Activated T-cell treated with anti-CD3 and anti-CD28 coated beads, Interleukin-2, amount 50 U/mL, for 48 hours (primary cell): ENCODE data around the gene RMDN3.

Experiments used
- DNase-seq, 2 experiments: peaks; one replicate each; pipeline ENCODE4 v3.0.0-alpha.2; 2020

Gene RMDN3, protein sequence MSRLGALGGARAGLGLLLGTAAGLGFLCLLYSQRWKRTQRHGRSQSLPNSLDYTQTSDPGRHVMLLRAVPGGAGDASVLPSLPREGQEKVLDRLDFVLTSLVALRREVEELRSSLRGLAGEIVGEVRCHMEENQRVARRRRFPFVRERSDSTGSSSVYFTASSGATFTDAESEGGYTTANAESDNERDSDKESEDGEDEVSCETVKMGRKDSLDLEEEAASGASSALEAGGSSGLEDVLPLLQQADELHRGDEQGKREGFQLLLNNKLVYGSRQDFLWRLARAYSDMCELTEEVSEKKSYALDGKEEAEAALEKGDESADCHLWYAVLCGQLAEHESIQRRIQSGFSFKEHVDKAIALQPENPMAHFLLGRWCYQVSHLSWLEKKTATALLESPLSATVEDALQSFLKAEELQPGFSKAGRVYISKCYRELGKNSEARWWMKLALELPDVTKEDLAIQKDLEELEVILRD

DNA sequence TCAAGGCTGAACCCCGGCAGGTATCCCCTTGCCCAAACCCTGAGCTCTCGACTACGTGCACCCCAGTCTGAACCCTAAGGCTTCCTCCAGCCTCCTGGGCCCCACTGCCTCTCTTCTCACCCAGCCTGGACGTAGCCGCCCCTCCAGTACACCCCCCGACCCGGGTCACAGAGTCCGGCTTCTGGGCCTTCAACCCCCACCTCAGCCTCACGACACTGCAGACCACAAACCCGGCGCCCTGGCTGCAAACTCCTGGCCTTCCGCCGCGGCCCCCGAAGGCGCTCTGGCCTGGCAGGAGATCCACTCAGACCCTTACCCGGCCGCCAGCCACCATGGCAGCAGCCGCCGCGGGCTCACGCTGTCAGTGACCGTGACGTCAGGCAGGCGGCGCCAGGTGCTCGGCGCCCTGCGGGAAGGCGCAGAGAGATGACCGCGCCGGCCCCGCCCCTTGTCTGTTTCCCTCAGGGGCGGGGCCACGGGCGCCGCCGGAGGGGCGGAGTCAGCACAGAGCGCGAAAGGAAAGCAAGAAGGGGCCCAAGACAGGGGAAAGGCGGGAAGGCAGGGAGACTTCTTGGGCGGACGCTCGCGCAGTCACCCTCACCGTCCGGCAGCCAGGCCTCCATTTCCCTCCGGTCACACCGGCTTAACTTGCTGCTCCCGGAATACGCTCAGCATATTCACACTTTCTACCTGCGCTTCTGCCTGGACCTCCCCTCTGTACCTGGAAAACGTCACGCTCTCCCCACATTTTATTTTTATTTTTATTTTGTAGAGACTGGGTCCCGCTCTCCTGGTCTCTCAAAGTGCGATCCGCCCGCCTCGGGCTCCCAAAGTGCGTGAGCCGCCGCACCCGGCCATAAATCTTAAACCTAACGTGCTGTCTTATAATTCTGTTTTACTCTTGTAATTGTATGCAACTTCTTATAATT lies at the start of gene RMDN3:
Gene RMDN3, minus strand, starts transcription at position 372 of the 929 bp plus-strand sequence. CDS start 471 bp downstream, outside the sequence.
- DNase-seq, result peak; percentile 97 to 98

DNA sequence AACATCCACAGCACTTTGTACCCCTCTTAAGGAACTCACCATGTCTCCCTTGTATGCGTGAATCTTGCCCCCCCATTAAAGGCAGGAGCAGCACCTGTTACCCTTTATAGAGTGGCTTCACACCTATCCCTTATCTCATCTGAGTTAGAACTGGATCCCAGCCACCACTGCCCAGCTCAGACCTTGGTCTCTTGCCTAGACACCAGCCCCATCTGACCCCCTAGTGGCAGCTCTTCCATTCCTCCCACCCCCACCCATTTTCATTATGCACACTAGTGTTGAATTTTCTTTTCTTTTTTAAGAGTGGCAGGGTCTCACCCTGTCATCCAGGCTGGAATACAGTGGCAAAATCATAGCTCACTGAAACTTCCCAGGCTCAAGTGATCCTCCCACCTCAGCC lies 48.6 kb upstream of the RMDN3 start:
- DNase-seq, result no peak

DNA sequence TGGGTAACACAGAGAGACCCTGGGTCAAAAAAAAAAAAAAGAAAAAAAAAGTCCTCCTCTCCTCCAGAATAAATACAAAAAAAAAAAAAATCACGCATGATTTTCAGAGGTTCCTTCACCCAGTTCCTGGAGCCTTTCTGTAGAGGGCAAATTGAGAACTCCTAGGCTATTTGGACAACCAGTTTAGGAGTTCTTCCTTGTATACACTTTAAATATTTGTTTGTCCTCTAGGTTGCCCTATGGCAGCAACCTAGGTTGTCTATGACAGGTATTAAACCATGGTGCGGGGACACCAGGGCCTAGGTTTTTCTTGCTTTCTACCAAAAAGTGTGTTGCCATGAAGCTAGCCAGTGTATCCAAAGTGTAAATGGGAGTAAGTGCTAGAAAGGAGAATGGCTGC lies 48.0 kb upstream of the RMDN3 start:
- DNase-seq, result no peak

DNA sequence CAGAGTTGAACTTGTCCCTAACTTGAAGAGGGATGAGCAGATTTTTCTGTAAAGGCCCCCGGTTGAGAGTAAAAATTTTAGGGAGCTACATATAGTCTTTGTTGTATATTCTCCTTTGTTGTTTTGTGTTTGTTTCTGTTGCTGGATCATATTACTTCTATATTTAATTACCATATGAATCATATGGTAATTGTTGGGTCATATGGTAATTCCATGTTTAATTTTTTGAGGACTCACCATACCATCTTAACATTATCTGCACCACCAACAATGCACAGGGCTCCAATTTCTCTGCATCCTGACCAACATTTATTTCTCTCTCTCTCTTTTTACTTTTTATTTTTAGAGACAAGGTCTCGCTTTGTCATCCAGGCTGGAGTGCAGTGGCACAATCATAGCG lies 44.5 kb upstream of the RMDN3 start:
- DNase-seq, result no peak

DNA sequence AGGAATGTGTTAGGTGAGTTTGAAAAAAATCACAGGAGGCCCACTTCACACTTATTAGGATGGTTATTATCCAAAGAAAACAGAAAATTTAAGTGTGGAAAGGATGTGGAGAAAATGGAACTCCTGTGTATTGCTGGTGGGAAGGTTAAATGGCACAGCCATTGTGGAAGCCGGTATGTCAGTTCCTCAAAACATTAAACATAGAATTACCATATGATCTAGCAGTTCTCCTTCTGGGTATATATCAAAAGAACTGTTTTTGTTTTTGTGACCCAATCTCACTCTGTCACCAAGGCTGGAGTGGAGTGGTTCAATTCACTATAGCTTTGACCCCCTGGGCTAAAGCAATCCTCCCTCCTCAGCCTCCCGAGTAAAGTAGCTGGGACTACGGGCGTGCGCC lies 41.5 kb upstream of the RMDN3 start:
- DNase-seq, result no peak

DNA sequence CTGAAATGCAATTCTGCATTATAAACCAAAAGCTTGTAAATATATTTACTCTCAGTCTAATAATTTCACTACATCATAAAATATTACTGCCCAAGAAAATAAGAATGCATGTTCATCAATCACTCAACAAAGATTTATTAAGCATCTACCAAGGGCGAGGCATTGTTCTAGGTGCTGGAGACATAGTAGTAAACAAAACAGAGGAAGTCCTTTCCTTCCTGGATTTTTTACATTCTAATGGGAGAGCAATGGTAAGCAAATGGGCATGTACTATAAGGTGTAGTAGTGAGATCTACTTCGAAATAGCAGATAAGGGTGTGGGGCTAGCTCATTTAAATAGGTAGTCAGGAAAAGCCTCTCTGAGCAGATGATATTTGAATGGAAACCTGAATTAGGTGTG lies 41.0 kb upstream of the RMDN3 start:
- no peak for DNase-seq

DNA sequence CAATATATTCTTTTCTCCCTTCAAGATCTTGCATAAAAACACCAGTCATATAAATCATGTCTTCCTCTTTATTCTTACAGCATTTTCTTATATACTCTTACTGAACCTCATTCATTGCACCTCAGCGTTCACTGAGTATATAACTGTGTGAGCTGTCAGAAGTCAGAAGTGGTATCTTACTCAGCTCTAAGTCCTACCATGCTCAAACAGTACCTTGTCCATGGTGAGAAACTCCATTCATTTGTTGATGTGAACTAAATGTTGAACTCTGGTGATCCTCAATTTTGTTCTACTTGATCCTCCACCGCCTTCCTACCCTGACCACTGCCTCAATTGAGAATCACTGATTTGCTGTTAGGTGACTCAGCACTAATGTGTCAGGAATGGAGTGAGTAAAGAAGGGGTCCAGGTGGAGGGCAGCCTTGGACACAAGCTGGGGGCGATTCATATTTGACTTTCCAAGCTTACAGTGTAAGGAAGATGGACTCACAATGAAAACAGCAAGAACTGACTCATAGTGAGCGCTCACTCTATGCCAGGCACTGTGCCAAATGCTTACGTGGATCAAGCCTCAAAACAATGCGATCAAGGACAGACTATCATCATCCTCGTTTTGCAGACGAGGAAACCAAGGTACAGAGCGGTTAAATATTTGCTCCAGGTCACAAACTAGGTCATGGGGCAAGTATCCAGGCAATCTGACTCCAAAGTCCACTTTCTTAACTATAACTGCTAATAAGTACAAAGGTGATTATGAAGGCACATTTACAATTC lies 38.3 kb upstream of the RMDN3 start:
- peak; percentile 64 to 65 for DNase-seq

DNA sequence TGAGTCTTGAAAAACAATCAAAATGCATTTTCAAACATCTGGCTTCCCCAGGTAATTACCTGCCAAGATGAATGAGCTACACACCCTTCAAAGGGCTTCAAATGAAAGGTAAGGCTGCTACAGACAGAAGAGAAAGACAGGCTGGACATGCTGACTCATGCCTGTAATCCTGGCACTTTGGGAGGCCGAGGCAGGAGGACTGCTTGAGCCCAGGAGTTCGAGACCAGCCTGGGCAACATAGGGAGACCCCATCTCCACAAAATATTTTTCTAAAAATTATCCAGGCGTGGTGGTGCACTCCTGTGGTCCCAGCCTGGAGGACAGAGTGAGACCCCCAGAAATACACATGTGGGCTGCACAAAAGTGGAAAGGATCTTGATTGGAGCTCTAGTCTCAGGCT lies 37.3 kb upstream of the RMDN3 start:
- DNase-seq, result no peak

DNA sequence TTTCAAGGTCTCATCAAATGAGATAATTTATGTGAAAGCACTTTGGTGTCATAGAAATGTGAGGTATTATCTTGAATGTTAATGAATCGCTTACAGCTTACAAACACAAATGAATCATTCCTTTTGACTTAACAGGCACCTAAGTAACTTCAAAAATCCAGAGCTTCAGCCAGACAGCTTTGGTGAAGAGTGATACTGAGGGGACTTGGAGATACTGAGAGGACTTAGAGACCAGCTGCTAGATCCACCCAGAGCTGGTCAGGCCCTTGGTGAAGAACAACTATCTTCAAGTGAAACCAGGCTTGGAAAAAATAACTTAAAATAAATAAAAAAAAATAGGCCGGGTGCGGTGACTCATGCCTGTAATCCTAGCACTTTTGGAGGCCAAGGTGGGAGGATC lies 35.7 kb upstream of the RMDN3 start:
- no peak for DNase-seq

DNA sequence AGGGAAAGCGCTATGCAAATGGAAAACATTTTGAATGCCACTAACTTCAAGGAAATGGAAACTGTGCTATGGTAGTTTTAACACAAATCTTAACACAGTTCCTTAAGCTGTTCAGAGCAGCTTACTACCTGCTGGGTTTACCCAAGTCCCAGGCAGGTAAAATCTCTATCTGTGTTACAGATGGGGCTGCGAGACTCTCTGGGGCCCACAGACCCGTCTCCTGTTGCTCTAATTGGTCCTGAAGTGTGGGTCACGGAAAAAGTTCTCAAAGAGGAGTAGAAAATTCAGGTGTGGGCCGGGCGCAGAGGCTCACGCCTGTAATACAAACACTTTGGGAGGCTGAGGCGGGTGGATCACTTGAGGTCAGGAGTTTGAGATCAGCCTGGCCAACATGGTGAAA lies 34.9 kb upstream of the RMDN3 start:
- no peak for DNase-seq

DNA sequence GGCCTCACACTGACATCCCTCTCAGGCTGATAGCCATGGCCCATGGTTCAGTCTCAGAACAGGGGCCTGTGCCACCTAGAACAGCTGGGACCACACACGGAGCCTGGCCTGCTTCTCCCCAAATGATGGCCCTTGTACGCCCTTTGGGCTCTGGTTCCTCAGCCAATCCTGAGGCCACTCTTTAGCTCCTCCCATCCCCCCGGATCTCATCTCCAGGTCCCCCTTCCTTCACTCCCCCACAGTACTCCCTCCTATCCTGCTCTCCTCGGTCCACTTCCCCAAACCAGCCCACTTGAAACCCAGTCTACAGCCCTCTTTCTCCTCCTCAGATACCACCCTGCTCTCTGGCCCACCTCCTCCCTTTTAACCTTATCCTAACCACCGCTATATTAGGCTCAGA lies 34.1 kb upstream of the RMDN3 start:
- no peak for DNase-seq

DNA sequence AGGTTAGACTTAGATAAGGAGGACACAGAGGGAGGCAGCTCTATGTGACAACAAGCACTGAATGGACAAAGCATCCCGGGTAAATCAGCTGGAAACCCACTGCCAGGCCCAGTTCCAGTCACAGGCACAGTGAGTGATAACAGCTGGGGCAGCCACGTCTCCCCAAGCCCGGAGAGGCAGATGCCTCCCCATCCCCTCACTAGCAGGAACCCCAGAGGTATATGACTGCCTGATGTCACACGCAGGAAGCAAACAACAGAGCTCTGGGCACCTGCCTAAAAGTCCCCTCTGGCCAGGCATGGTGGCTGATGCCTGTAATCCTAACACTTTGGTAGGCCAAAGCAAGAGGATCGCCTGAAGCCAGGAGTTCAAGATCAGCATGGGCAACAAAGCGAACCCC lies 32.9 kb upstream of the RMDN3 start:
- no peak for DNase-seq

DNA sequence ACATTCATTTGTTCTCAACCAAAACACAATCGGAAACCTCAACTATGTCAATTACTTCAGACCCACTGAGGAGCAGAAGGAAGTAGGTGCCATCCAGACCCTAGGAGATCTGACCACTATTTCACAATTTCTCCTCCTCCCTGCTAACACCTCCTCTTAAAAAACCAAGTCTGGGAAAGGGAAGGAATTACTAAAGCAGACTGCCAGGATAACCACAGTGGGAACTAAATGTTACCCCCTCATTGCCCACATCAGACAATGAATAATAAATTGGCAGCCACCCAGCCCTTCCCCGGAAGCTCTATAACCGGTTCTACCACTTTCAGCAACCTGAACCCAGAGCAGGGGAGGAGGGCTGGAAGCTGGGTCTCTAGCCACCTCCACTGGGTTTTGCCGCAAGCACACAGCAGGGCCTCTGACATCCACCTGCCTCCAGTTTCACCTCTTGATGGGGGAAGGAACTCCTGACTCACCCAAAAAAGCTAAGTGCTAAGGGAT lies 32.3 kb upstream of the RMDN3 start:
- DNase-seq, result peak; percentile 64 to 74

DNA sequence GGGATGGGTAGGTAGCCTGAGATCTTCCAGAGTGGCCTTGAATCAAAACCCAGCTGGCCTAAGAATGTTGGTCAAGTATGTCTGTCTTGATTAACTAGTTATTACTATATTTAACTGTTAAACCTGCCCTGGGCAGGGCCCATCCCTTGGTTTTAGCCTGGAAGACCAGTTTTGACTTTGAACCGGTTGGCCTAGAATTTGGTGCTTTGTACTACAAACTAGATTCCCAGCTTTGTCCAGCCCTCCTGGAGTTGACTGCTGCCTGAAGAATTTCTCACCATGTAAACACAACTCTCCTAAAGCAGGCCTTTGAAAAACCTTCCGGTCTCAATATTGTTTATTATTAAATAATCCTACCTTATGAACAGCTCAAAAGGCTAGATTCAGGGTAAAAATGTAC lies 30.8 kb upstream of the RMDN3 start:
- DNase-seq, result no peak

DNA sequence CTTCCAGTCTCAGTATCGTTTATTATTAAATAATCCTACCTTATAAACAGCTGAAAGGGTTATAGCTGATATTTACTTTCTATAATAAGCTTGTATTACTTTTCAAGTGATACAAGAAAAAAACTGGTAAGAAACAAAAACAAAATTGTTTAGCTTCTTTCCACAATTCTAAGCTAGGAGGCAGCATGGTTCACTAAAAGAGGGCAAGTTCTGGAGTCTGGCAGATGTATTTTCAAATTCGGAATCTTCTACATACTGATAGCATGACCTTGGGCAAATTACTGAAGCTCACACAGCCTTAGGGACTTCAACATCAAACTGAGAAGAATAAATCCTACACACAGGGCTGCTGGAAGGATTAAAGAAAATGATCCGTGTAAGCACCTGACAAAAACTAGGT lies 30.1 kb upstream of the RMDN3 start:
- DNase-seq, result no peak

DNA sequence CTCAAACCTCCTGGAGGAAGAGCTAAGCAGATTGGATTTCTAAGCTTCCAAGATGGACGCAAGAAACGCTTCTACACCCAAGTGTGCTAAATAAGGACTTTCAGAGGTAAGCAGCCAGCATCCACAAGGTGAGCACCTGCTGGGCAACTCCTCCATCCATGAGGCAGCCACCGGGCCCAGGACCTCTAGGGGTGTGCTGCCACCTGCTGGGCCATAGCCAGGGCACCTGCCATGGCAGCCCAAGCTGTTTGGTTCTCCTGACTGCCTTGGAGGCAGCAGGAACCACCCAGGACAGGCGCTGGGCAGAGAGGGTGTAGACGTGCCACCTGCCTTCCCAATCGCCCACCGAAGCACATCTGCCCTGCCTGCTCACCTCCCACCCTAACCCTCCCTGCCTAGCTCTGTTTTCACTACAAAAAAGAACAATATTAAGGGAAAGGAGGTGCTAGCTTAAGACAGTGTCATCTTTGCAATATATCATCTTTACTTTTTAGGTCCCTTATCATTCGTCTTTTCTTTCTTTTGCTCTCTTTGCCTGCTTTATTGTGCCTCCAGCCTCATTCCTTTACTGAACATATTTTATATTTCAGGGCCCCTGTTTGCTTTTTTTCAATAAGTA lies 27.7 kb upstream of the RMDN3 start:
- peak; percentile 81 to 85 for DNase-seq

DNA sequence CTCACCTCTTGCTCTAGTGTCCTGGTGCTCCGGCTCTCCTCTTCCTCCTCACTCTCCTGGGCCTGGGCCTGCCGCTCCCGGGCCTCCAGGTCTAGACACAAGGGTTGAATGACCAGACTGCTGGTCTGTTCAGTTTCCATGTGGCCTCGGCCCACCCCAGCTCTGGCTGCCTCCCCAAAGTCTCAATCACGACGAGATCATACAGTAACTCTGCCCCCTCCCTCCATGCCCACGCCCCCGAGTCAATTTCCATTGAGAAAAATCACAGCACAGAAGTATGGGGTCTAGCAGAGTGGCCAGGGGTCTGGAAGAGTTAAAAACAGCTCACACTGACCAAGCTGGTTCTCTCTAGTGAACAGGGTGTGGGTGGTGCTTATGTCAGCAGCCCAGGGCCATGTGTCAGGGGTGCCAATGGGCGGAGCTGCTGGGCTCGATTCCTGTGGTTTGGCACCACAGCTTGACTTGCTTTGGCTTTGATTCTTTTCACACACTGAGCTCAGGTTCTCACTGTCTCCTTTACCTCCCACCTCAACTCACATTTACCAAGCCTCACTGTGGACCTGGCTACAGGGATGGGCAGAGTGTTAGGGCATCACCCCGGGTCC lies 21.6 kb upstream of the RMDN3 start:
- DNase-seq, result peak in 1 of 2 experiments; percentile 68

DNA sequence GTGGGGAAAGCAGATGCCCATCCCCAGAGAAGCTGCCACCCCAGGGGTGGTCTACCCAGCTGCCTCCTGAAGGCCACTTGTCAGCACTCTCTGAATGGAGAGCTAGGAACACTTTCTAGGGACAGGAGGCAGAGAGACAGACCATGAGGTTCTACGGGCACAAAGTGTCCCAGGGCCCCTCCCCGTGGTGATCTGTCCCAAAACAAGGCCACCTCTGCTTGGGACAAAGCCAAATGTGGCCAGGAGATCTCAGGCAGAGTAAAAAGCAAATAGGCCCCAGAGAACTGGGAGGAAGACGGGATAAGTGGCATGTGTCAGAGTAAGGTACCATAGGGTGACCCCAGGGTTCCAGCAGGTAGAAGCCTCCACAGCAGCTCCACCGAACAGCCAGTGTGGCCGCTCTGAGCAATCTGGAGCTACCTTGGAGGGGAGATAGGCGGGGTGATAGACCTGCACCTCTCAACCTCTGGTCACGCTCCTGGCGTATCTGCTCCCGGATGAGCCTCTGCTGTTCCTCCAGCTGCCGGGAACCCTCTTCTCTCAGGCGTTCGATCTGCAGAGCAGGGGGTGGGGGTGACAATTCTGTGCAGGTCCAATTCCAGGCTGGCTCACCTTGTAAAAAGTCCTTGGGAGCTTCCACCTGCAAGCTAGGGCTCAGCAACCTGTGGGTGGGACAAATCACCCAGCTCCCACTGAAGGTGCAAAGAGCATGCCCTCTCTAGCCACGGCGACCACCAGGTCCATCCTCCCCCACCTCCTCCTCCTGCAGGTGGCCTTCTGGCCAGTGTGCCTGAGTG lies 20.9 kb upstream of the RMDN3 start:
- DNase-seq, result no peak

DNA sequence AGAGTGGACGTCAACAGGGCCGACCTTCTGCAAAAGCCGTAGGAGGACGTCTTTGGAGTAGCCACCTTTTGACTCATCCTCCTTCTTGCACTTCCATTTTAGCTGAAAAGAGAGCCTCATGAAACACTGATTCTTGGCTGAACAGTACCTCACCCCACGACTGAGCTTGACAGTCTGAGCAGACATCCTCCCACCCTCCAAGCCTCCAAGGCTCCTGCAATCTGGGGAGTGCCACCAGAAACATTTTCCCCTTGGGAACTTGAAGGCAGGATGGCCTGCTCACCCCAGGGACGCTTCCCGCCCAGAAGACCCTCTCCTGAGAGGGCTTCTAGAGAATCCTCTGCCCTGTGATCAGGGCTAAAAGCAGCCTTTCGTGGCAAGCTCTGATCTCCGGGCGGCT lies 20.0 kb upstream of the RMDN3 start:
- DNase-seq, result no peak

DNA sequence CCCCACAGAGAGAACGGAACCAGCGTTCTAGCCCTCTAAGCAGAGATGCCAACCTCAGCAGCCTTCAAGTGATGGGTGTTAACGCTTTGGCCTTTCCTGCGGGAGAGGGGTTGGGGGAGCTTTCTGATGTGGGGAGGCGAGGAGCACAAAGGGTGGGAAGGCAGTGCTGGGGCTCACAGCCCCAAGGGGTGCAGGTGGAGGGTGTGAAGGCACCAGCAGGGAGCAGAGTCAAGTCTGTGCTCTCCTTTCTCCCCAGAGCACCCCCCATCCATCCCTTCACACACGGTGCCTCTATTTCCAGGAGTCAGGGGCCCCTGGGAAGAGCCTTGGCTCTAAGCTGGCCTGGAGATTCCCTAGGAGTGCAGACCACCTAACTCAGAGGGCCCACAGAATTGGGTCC lies 18.8 kb upstream of the RMDN3 start:
- DNase-seq, result no peak

DNA sequence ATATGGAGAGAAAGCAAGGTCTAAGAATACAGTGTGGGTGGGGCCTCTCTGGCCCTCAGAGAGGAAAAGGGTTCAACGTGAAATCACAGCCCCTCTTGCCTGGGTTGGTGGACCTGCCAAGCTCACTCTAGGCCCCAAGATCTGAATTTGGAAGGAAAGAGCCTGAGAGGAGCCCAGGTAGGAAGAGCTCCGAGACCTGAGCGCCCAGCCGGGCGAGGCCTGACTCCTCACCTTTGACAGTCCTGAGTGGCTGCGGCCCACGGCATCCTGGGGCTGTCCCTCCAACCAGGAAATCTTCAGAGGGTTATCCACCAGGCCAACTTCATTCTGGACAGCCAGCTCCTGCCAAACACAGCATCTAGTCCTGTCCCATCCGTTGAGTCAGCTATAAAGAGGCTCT lies 18.4 kb upstream of the RMDN3 start:
- no peak for DNase-seq
